Endothelial cell of umbilical vein (primary cell): ENCODE results near the gene RNF213. TPM values are rescaled to one million over a fixed set of nuclear protein-coding genes. Genes with fewer than 3 reads are reported as not detected.

Experiments used
- BruUV-seq: library from RNA; stranded (reverse); fragments of 400-500 nt; replicated peaks from 2 replicates; lab custom pipeline; 2021; lab: Mats Ljungman, UMichigan
- CTCF ChIA-PET: fragments of 300-600, 350-600 bp; sonication (Branson Sonifier 250); formaldehyde crosslinking; loops from one replicate; lab custom pipeline; 2021; ENCODE audit warnings: antibody characterized with exemption, inconsistent platforms; lab: Charles Lee
- POLR2A ChIA-PET: fragments of 300-600, 350-600 bp; sonication (Branson Sonifier 250); formaldehyde crosslinking; loops from one replicate; lab custom pipeline; 2021; ENCODE audit warnings: antibody characterized with exemption, inconsistent platforms; lab: Charles Lee
- DNase-seq: peaks from one replicate; pipeline ENCODE4 v3.0.0-alpha.2; 2011; ENCODE audit warnings: low read depth, low spot score
- FAIRE-seq: peaks from 2 replicates; lab custom pipeline; 2011; peaks lifted over from hg19 to GRCh38; lab: Jason Lieb, UNC
- H2AFZ ChIP-seq: 2 replicates; pipeline ENCODE4 v1.6.0; 2012; ENCODE audit warnings: low read depth, low read length, control low read depth, inconsistent platforms
- H3K27ac ChIP-seq: 2 replicates; pipeline ENCODE4 v1.5.1; 2011; ENCODE audit warnings: low read depth, mild to moderate bottlenecking, control low read depth, low read length, moderate library complexity; ENCODE audit not compliant: insufficient read depth
- H3K27me3 ChIP-seq, 2 experiments: 2 replicates each; pipeline versions ENCODE4 v1.6.0 to v1.6.1; 2011; ENCODE audit warnings: low read length in 2 of 2, mixed read lengths in 1 of 2; ENCODE audit not compliant: control insufficient read depth in 2 of 2, insufficient read depth in 2 of 2
- H3K36me3 ChIP-seq, 2 experiments: 2 replicates in 1 of 2; 3 replicates in 1 of 2; pipeline ENCODE4 v1.5.1; 2011; ENCODE audit warnings: low read length in 2 of 2, mild to moderate bottlenecking in 1 of 2, moderate library complexity in 1 of 2; ENCODE audit not compliant: control insufficient read depth in 2 of 2, insufficient read depth in 2 of 2; ENCODE audit errors: extremely low read depth in 1 of 2
- H3K4me1 ChIP-seq: 3 replicates; pipeline ENCODE4 v1.5.1; 2011; ENCODE audit warnings: mild to moderate bottlenecking, low read length; ENCODE audit not compliant: control insufficient read depth, insufficient read depth; ENCODE audit errors: extremely low read depth
- H3K4me2 ChIP-seq: 2 replicates; pipeline ENCODE4 v1.6.1; 2011; ENCODE audit warnings: low read length, control low read depth, mixed read lengths; ENCODE audit not compliant: insufficient read depth
- H3K4me3 ChIP-seq, 3 experiments: fragments of 200-600 bp in 1 of 3; sonication (generic), shearing (Covaris generic) in 1 of 3; replicated peaks in 1 of 3; 2 replicates each; pipeline ENCODE4 v1.5.1; 2011 to 2016; ENCODE audit warnings: control low read depth in 3 of 3, low read length in 3 of 3, mild to moderate bottlenecking in 2 of 3, inconsistent platforms in 1 of 3, low read depth in 1 of 3, moderate library complexity in 1 of 3; ENCODE audit not compliant: insufficient read depth in 1 of 3
- H3K79me2 ChIP-seq: 2 replicates; pipeline ENCODE4 v1.6.0; 2012; ENCODE audit warnings: low read length, inconsistent platforms; ENCODE audit not compliant: control insufficient read depth, insufficient read depth
- H3K9ac ChIP-seq: replicated peaks from 2 replicates; pipeline ENCODE3; 2011; ENCODE audit warnings: low read length, control low read depth; ENCODE audit not compliant: insufficient read depth; ENCODE audit errors: extremely low read depth
- H3K9me1 ChIP-seq: replicated peaks from 3 replicates; pipeline ENCODE4 v1.6.0; 2011; ENCODE audit warnings: mild to moderate bottlenecking, low read length; ENCODE audit not compliant: control insufficient read depth, insufficient read depth; ENCODE audit errors: extremely low read depth
- H3K9me3 ChIP-seq: replicated peaks from 2 replicates; pipeline ENCODE4 v1.5.1; 2012; ENCODE audit warnings: low read length, inconsistent platforms; ENCODE audit not compliant: control insufficient read depth, insufficient read depth
- H4K20me1 ChIP-seq: replicated peaks from 2 replicates; pipeline ENCODE3; 2011; ENCODE audit warnings: mild to moderate bottlenecking, low read length; ENCODE audit not compliant: control insufficient read depth, insufficient read depth; ENCODE audit errors: extremely low read depth
- CTCF ChIP-seq, 2 donors: IDR thresholded peaks; 1 replicate in 1 of 2; 2 replicates in 1 of 2; pipeline ENCODE4 v1.5.1; 2011; ENCODE audit warnings: low read length in 2 of 2, mild to moderate bottlenecking in 2 of 2, moderate library complexity in 2 of 2, control low read depth in 1 of 2, inconsistent platforms in 1 of 2, low read depth in 1 of 2; ENCODE audit not compliant: insufficient read depth in 1 of 2; ENCODE audit errors: extremely low read depth in 1 of 2
- FOS ChIP-seq: IDR thresholded peaks from 2 replicates; pipeline ENCODE4 v1.6.1; 2011; ENCODE audit warnings: mild to moderate bottlenecking, low read length, moderate library complexity, borderline replicate concordance; ENCODE audit not compliant: insufficient read depth
- JUN ChIP-seq: IDR thresholded peaks from 2 replicates; pipeline ENCODE4 v1.6.1; 2011; ENCODE audit warnings: borderline replicate concordance, low read depth; ENCODE audit not compliant: insufficient read length, insufficient read depth
- MAX ChIP-seq: IDR thresholded peaks from 2 replicates; pipeline ENCODE4 v1.6.1; 2011; ENCODE audit not compliant: insufficient read depth, insufficient read length
- POLR2A ChIP-seq: IDR thresholded peaks from 2 replicates; pipeline ENCODE4 v1.6.1; 2012; ENCODE audit warnings: low read depth, mild to moderate bottlenecking, control low read depth, low read length
- POLR2AphosphoS5 ChIP-seq: IDR thresholded peaks from 2 replicates; pipeline ENCODE4 v1.6.1; 2012; ENCODE audit warnings: low read depth, mild to moderate bottlenecking, control low read depth, low read length, moderate library complexity; ENCODE audit not compliant: insufficient read depth
- dilution Hi-C: fragments of 300-500 bp; cut with MboI; formaldehyde crosslinking; loops from one replicate; pipeline ENCODE4 v1.15.0; 2019; ENCODE audit warnings: low sequenced_read_pairs; ENCODE audit not compliant: extremely low pct_ligation_motif_present
- intact Hi-C: fragments of 100-400 bp; cut with micrococcal nuclease; formaldehyde crosslinking; loops from one replicate; pipeline ENCODE4 v1.10.0; 2022
- polyA plus RNA-seq, 4 experiments: library from polyadenylated mRNA; depleted of rRNA in 3 of 4; stranded (reverse) in 3 of 4; unstranded in 1 of 4; fragments of >200 nt; gene quantifications; 2 replicates each; pipeline versions ENCODE4 v1.2.1 to v1.2.3, GENCODE V29; 2011 to 2012; ENCODE audit warnings: missing spikeins in 1 of 4
- total RNA-seq: library from RNA; stranded (reverse); gene quantifications from 2 replicates; pipeline ENCODE4 v1.2.3, GENCODE V29; 2021

The RNF213 gene
- total and polyA plus RNA-seq, 2 donors (not counting 3 experiments of a cell fraction or from before 2014, with no cell fraction given): 36.5 to 116 TPM

- FAIRE-seq: no peak
- dilution Hi-C loops: no loop called here
- Histone ChIP-seq H3K4me1 (no peaks in the 10 kb centered on the region), H3K4me2 (no peak overlapping the region), H3K36me3 (peaks cover 24 to 42% of the 10 kb centered on the region in 2 experiments), H3K4me3 (no peak overlapping the region), H3K9ac (no peak overlapping the region), H3K9me3 (no peaks in the 10 kb centered on the region), H3K9me1 (no peaks in the 10 kb centered on the region), H2AFZ (no peak overlapping the region), H4K20me1 (no peaks in the 10 kb centered on the region), H3K27me3 (no peaks in the 10 kb centered on the region), H3K27ac (no peak overlapping the region), H3K79me2 (no peaks in the 10 kb centered on the region)
- CTCF ChIA-PET: no interaction called here
- POLR2A ChIA-PET: no interaction called here
- no peak for DNase-seq
- BruUV-seq: no TSS peak
- TF ChIP-seq JUN (no peak), MAX (no peak), CTCF (IDR thresholded peaks at IDR 0.05; ENCODE audit: extremely low read depth in 1 of 2, insufficient read depth in 1 of 2, low read depth in 1 of 2, low read length in 2 of 2) (no peak), POLR2AphosphoS5 (no peak), FOS (no peak), POLR2A (no peak)
- intact Hi-C loops: no loop called here
Observed at GRCh38 chr17:80353718-80354275, 93.1 kb downstream of the RNF213 start.
